Measurements from ENCODE around the gene HABP4. TPM values are rescaled to one million over a fixed set of nuclear protein-coding genes. Genes with fewer than 3 reads are reported as not detected.

The HABP4 gene
- polyA plus RNA-seq, 1 donor, result 6.3 TPM

DNA sequence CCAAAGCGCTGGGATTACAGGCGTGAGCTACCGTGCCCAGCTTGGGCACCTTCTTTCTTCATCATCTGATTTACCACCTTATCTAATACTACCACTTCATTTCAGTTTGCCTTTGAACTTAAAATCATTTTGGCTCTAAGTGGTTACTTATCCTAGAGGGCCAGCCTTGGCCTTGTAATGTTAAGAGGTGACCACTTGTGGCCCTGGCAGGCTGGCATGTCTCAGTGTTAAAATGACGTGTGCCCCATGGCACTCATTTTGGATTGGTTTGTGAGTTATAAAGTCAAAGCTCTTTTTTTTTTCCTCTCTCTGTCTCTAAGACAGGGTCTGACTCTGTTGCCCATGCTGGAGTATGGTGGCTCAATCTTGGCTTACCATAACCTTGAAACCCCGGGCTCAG is 17.8 kb downstream of the HABP4 start:
- Histone ChIP-seq H3K4me3 (ENCODE audit: low read length) (no peak overlapping the region), H3K27ac (ENCODE audit: low read length) (no peak overlapping the region), H3K9me3 (ENCODE audit: control insufficient read depth, low read depth, low read length) (no peaks in the 10 kb centered on the region), H3K27me3 (ENCODE audit: control insufficient read depth, insufficient read depth, low read length) (no peaks in the 10 kb centered on the region), H3K4me1 (ENCODE audit: control insufficient read depth, insufficient read depth, low read length) (no peaks in the 10 kb centered on the region), H3K36me3 (ENCODE audit: control insufficient read depth, insufficient read depth, low read length) (peaks cover 8% of the 10 kb centered on the region)
- no peak for DNase-seq
- WGBS (ENCODE audit: insufficient coverage, low lambda C conversion rate), result no CpG with 5 or more reads among the region's 5 CpGs

DNA sequence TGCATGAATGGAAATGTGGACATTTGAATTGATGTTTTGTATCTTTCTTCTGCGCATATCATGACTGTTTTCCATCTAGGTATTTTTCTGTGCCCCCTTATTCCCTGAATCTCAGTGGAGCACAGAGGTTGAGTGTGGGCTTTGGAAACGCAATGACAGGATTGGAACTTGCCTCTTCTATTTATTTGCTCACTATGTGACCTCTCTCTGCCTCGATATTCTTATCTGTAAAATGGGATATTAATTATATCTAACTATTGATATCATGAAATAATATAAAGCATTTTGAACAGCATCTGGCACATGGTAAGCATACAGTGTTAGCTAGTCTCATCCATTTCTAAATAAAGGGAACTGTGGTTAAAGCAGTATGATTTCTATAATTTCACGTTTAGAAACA is 26.0 kb downstream of the HABP4 start:
- Histone ChIP-seq H3K27ac (ENCODE audit: low read length) (no peak overlapping the region), H3K27me3 (ENCODE audit: control insufficient read depth, insufficient read depth, low read length) (no peaks in the 10 kb centered on the region), H3K36me3 (ENCODE audit: control insufficient read depth, insufficient read depth, low read length) (peaks cover 10% of the 10 kb centered on the region), H3K9me3 (ENCODE audit: control insufficient read depth, low read depth, low read length) (no peaks in the 10 kb centered on the region), H3K4me3 (ENCODE audit: low read length) (no peak overlapping the region), H3K4me1 (ENCODE audit: control insufficient read depth, insufficient read depth, low read length) (no peaks in the 10 kb centered on the region)
- WGBS (ENCODE audit: insufficient coverage, low lambda C conversion rate), result 100% methylated on average over 2 of the region's 4 CpGs
- DNase-seq, result no peak

DNA sequence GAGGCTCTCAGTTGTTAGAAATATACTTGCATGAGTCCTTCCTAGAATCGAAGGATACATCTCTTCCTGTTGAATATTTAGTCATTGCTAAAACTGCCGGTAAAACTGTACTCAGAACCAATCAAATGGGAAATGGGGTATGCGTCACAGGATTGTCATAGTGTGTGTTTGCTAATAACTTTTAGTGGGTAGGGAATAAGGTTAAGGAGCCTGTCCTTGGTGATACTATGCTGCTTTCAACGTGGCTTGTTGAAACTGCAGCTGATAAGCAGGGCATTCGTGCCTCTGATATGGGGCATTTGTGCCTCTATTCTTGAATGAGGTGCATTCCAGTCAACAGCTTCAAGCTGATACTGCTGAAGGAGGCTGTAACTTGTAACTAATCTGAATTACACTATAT is 26.6 kb downstream of the HABP4 start:
- DNase-seq, result no peak
- no CpG with 5 or more reads among the region's 5 CpGs for WGBS (ENCODE audit: insufficient coverage, low lambda C conversion rate)
- no peaks in the 10 kb centered on the region for H3K9me3 ChIP-seq (ENCODE audit: control insufficient read depth, low read depth, low read length)
- H3K4me1 ChIP-seq (ENCODE audit: control insufficient read depth, insufficient read depth, low read length), result no peaks in the 10 kb centered on the region
- no peak overlapping the region for H3K4me3 ChIP-seq (ENCODE audit: low read length)
- no peaks in the 10 kb centered on the region for H3K27me3 ChIP-seq (ENCODE audit: control insufficient read depth, insufficient read depth, low read length)
- H3K36me3 ChIP-seq (ENCODE audit: control insufficient read depth, insufficient read depth, low read length), result peaks cover 10% of the 10 kb centered on the region
- H3K27ac ChIP-seq (ENCODE audit: low read length), result no peak overlapping the region

DNA sequence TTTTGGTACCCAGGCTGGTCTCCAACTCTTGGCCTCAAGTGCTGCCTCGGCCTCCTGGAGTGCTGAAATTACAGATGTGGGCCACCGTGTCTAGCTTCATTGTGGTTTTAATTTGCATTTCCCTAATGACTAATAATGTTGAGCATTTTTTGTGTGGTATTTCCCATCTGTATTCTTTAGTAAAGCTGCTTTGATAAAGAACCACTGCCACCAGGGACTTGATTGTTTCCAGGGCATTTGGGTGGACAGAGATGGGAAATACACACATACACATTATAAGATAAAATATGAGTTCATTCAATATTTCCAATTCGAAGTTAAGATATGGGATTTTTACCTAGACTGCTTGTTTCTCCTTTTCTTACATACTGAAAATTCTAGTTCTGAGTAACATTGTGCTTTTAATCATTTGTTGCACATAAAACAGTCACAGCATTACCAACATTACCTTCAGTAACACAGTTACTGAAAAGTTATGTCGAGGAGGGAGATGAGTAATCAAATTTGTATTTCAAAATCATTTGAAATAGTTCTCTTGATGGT is 28.9 kb downstream of the HABP4 start:
- Histone ChIP-seq H3K9me3 (ENCODE audit: control insufficient read depth, low read depth, low read length) (no peaks in the 10 kb centered on the region), H3K4me1 (ENCODE audit: control insufficient read depth, insufficient read depth, low read length) (no peaks in the 10 kb centered on the region), H3K4me3 (ENCODE audit: low read length) (no peak overlapping the region), H3K36me3 (ENCODE audit: control insufficient read depth, insufficient read depth, low read length) (no peaks in the 10 kb centered on the region), H3K27ac (ENCODE audit: low read length) (no peak overlapping the region), H3K27me3 (ENCODE audit: control insufficient read depth, insufficient read depth, low read length) (no peaks in the 10 kb centered on the region)
- 100% methylated on average over 1 of the region's 4 CpGs for WGBS (ENCODE audit: insufficient coverage, low lambda C conversion rate)
- no peak for DNase-seq

DNA sequence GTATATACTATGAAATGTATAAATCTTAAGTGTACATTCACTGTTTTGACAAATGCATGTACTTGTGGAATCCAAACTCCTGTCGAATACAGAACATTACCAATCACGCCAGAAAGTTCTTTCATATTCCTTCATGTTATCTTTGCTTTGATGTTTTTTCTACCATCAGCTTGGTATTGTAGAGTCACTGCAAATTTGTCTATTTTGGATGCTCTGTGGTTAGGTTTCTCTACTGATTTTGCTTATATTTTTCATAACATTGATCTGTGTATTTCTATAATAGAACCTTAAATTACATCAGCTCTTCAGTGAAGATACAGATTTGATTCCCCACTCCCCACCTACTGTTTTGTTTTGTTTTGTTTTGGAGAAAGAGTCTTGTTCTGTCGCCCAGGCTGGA is 30.8 kb downstream of the HABP4 start:
- H3K4me1 ChIP-seq (ENCODE audit: control insufficient read depth, insufficient read depth, low read length), result no peaks in the 10 kb centered on the region
- no peaks in the 10 kb centered on the region for H3K27me3 ChIP-seq (ENCODE audit: control insufficient read depth, insufficient read depth, low read length)
- H3K4me3 ChIP-seq (ENCODE audit: low read length), result no peak overlapping the region
- H3K27ac ChIP-seq (ENCODE audit: low read length), result no peak overlapping the region
- no peaks in the 10 kb centered on the region for H3K36me3 ChIP-seq (ENCODE audit: control insufficient read depth, insufficient read depth, low read length)
- H3K9me3 ChIP-seq (ENCODE audit: control insufficient read depth, low read depth, low read length), result no peaks in the 10 kb centered on the region
- WGBS (ENCODE audit: insufficient coverage, low lambda C conversion rate), result 100% methylated on average over 1 of the region's 3 CpGs
- no peak for DNase-seq

DNA sequence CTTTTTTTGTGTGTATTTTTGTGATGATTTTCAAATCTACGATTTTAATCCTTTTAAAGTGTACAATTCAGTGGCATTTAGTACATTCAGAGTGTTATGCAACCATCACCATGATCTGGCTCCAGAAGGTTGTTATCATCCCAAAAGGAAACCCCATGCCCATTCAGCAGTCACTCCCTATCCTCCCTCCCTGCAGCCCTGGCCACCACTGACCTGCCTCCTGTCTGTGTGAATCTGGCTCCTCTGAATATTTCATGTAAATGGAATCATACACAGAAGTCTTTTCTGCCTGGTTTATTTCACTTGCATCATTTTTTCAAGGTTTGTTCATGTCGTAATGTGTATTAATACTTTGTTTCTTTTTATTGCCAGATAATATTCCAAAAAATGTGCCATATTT is 32.5 kb downstream of the HABP4 start:
- DNase-seq, result no peak
- Histone ChIP-seq H3K36me3 (ENCODE audit: control insufficient read depth, insufficient read depth, low read length) (no peaks in the 10 kb centered on the region), H3K27me3 (ENCODE audit: control insufficient read depth, insufficient read depth, low read length) (no peaks in the 10 kb centered on the region), H3K4me3 (ENCODE audit: low read length) (no peak overlapping the region), H3K27ac (ENCODE audit: low read length) (no peak overlapping the region), H3K9me3 (ENCODE audit: control insufficient read depth, low read depth, low read length) (no peaks in the 10 kb centered on the region), H3K4me1 (ENCODE audit: control insufficient read depth, insufficient read depth, low read length) (no peaks in the 10 kb centered on the region)
- 92% methylated on average over 2 of the region's 2 CpGs for WGBS (ENCODE audit: insufficient coverage, low lambda C conversion rate)

DNA sequence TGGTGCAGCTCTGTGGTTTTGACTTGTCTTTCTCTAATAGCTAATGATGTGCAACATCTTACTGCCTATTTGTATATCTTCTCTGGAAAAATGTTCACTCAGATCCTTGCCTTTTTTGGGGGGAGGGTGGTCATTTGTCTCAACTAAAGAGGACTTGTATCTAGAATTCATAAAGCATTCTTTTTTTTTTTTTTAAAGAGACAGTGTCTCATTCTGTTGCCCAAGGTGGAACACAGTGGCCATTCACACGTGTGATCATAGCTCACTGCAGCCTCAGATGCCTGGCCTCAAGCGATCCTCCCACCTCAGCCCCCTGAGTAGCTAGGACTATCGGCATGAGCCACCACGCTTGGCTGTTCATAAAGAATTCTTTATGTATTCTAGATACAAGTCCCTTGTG is 33.2 kb downstream of the HABP4 start:
- no peak overlapping the region for H3K4me3 ChIP-seq (ENCODE audit: low read length)
- H3K4me1 ChIP-seq (ENCODE audit: control insufficient read depth, insufficient read depth, low read length), result no peaks in the 10 kb centered on the region
- H3K9me3 ChIP-seq (ENCODE audit: control insufficient read depth, low read depth, low read length), result no peaks in the 10 kb centered on the region
- no peak for DNase-seq
- WGBS (ENCODE audit: insufficient coverage, low lambda C conversion rate), result no CpG with 5 or more reads among the region's 4 CpGs
- no peaks in the 10 kb centered on the region for H3K27me3 ChIP-seq (ENCODE audit: control insufficient read depth, insufficient read depth, low read length)
- H3K36me3 ChIP-seq (ENCODE audit: control insufficient read depth, insufficient read depth, low read length), result peaks cover 4% of the 10 kb centered on the region
- no peak overlapping the region for H3K27ac ChIP-seq (ENCODE audit: low read length)

DNA sequence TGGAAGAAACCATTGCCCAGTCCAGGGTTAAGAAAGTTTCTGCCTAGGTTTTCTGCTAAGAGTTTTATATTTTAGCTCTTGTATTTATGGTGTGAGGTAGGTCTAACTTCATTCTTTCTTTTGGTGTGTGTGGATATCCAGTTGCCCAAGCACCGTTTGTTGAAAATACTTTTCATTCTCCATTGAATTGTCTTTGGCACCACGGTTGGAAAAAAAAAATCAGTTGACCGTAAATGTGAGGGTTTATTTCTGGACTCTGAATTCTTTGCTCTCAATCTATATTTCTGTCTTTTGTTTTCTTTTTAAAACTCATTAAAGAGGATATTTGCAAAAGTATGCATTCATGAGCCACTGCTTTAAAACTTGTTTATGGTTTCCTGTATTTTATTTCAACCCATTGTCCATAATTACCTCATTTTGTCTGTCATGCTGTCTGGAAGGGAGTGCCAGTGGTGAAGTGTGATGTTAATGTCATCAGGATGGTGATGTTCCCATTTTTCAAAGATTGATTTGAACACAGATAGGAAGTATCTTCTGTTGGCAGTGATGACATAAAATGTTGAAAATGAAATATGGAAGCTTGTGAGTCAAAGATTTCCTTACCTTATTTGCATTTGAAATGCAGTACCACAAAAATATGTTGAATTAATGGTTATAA is 33.9 kb downstream of the HABP4 start:
- Histone ChIP-seq H3K36me3 (ENCODE audit: control insufficient read depth, insufficient read depth, low read length) (peaks cover 10% of the 10 kb centered on the region), H3K4me1 (ENCODE audit: control insufficient read depth, insufficient read depth, low read length) (no peaks in the 10 kb centered on the region), H3K9me3 (ENCODE audit: control insufficient read depth, low read depth, low read length) (no peaks in the 10 kb centered on the region), H3K4me3 (ENCODE audit: low read length) (no peak overlapping the region), H3K27ac (ENCODE audit: low read length) (no peak overlapping the region), H3K27me3 (ENCODE audit: control insufficient read depth, insufficient read depth, low read length) (no peaks in the 10 kb centered on the region)
- no peak for DNase-seq
- 72% methylated on average over 2 of the region's 3 CpGs for WGBS (ENCODE audit: insufficient coverage, low lambda C conversion rate)

DNA sequence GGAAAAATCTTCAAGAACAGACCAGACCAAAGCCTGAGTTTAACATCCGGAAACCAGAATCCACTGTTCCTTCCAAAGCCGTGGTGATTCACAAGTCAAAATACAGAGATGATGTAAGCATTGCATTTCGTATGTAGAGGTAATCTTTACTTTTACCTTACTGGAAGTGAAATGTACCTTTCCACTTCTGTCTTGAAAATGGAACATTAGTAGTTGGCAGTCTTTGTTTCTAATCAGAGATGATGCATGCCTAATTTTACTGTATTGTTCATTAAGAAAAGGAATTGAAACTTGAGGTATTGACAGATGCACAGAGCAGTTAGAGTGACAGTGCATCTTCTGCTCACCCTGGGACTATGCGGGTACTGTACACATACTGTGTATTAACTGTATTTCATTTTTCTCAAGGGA is 34.6 kb downstream of the HABP4 start:
- no CpG with 5 or more reads among the region's 4 CpGs for WGBS (ENCODE audit: insufficient coverage, low lambda C conversion rate)
- no peaks in the 10 kb centered on the region for H3K4me1 ChIP-seq (ENCODE audit: control insufficient read depth, insufficient read depth, low read length)
- H3K27ac ChIP-seq (ENCODE audit: low read length), result no peak overlapping the region
- DNase-seq, result no peak
- peaks cover 16% of the 10 kb centered on the region for H3K36me3 ChIP-seq (ENCODE audit: control insufficient read depth, insufficient read depth, low read length)
- no peaks in the 10 kb centered on the region for H3K9me3 ChIP-seq (ENCODE audit: control insufficient read depth, low read depth, low read length)
- no peaks in the 10 kb centered on the region for H3K27me3 ChIP-seq (ENCODE audit: control insufficient read depth, insufficient read depth, low read length)
- H3K4me3 ChIP-seq (ENCODE audit: low read length), result no peak overlapping the region

DNA sequence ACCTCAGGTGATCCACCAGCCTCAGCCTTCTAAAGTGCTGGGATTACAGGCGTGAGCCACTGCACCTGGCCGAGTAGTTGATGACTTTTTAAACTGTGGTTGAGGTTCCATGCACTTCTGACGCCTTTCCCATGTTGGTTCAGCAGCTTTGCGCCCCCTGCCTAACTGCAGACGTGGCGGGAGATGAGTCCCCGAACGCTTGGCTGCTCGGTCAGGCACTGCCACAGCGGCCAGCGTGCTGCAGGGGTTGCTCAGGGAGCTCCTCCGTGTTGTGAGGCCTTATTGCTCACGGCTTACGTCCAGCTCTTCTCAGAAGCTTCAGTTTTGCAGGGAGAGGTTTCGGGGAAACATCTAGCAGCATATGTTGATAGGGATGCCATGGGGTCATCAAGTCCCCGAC is 35.3 kb downstream of the HABP4 start:
- Histone ChIP-seq H3K36me3 (ENCODE audit: control insufficient read depth, insufficient read depth, low read length) (peaks cover 18% of the 10 kb centered on the region), H3K9me3 (ENCODE audit: control insufficient read depth, low read depth, low read length) (no peaks in the 10 kb centered on the region), H3K27me3 (ENCODE audit: control insufficient read depth, insufficient read depth, low read length) (no peaks in the 10 kb centered on the region), H3K4me3 (ENCODE audit: low read length) (no peak overlapping the region), H3K27ac (ENCODE audit: low read length) (no peak overlapping the region), H3K4me1 (ENCODE audit: control insufficient read depth, insufficient read depth, low read length) (no peaks in the 10 kb centered on the region)
- DNase-seq, result no peak
- WGBS (ENCODE audit: insufficient coverage, low lambda C conversion rate), result no CpG with 5 or more reads among the region's 16 CpGs

DNA sequence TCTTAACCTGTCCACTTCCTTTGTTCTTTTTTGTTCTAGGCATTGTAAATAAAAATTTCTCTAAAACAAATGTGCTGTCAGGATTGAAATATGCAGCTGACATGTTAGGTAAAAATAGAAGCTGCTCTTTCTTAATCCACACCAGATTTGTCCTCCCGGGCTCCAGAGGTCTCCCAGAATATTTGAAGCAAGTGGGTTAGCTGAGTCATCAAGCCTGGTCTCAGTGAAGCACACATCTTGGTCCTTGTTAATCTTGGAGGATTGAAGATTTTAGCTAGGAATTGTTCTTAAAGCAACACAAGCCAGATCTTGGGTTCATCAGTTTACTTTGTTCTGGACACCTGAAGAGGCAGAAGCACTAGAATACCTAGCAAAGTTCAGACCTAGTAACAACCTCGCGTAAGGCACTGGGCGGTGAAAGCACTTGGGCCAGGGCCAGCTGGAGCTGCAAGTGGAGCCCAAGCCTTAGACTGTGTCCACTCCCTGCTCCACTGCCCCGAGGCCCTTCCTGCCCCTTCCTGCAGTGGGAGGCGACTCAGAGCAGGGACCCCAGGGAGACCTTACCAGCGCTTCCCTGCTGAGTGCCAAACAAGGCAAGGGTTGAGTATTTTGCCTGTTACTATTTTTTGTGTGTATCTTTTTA is 36.5 kb downstream of the HABP4 start:
- WGBS (ENCODE audit: insufficient coverage, low lambda C conversion rate), result no CpG with 5 or more reads among the region's 7 CpGs
- no peak for DNase-seq
- Histone ChIP-seq H3K4me1 (ENCODE audit: control insufficient read depth, insufficient read depth, low read length) (no peaks in the 10 kb centered on the region), H3K9me3 (ENCODE audit: control insufficient read depth, low read depth, low read length) (no peaks in the 10 kb centered on the region), H3K36me3 (ENCODE audit: control insufficient read depth, insufficient read depth, low read length) (peaks cover 22% of the 10 kb centered on the region), H3K27me3 (ENCODE audit: control insufficient read depth, insufficient read depth, low read length) (no peaks in the 10 kb centered on the region), H3K27ac (ENCODE audit: low read length) (no peak overlapping the region), H3K4me3 (ENCODE audit: low read length) (no peak overlapping the region)

All from large intestine (tissue), 3 donors.